ENCODE data around the gene BEND7. TPM values are rescaled to one million over a fixed set of nuclear protein-coding genes. Genes with fewer than 3 reads are reported as not detected.

BEND7 gene
- polyA plus RNA-seq, 1 donor from 2014 or later, result not detected

DNA sequence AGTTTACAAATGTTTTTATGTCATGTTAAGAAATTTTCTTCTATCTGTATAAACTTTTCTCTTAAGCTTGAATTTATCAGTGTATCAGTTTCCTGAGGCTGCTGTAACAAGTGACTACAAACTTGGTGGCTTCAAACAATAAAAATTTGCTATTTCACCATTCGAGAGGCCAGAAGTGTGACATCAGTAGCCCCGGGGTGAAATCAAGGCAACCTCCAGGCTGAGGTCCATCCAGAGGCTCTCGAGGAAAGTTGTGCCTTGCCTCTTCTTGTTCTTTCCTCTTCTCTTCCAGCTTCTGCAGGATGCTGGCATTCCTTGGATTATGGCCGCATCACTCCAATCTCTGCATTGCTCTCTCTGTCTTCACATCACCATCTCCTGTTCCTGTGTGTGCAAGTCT lies 6.5 kb upstream of the BEND7 start:
- Mint-ChIP-seq H3K4me1 (peaks cover 0 to 1% (median 0%) of the 10 kb centered on the region in 3 donors), H3K9me3 (peaks cover 0 to 1% (median 0%) of the 10 kb centered on the region in 3 donors), H3K36me3 (no peaks in the 10 kb centered on the region), H3K27ac (no peak overlapping the region), H3K27me3 (peaks cover 20% of the 10 kb centered on the region), H3K4me3 (no peak overlapping the region)

DNA sequence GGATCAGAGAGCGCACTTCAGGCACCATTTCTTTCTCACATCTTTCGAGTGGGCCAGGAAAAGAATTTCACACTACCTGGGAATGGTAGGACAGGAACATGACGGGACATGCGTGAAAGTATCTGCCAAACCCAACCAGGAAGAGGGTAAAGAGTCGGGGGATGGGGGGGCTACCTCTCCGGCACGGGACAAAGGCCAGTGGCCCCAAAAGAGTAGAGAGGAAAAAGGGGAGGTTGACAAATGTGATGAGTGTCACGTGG lies 830 bp upstream of the BEND7 start:
- Mint-ChIP-seq H3K27me3 (peaks cover 35% of the 10 kb centered on the region), H3K4me1 (peaks cover 0 to 7% (median 5%) of the 10 kb centered on the region in 3 donors), H3K27ac (peak overlapping the region in 2 of 3 donors; percentile 49 to 63), H3K4me3 (peak overlapping the region; percentile 41 to 87 (median 70)), H3K9me3 (no peaks in the 10 kb centered on the region), H3K36me3 (no peaks in the 10 kb centered on the region)

DNA sequence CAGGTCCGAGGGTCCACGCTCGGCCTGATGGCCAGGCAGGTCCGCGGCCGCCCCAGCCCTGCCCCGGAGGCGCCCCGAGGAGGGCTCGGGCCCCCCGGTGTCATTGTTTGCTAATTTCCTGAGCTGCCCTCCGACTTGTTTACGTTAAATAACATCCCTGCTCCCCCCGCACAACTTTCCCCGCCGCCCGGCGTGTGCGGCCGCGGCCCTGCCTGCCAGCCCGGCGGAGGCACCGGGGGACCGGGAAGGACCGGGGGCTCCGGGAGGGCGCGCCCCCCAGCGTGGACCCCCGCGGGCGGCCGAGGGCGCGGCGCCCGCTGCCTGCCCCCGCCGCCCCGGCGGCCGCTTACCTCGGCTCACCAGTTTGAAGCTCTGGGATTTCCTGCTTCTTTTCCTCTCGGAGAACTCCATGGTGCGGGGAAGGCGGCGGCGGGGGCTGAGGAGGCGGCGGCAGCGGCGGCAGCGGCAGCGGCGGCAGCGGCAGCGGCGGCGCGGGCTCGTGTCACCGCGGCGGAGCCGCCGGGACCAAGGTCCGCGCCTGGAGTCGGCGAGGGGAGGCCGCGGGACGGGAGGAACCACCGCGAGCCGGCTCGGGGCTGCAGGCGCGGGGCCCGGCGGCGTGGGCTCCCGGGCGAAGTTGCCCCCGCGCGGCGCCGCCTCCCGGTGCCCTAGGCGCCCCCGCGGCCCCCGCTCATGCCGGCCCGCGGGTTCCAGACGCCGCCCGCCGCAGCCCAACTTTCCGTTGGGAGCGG lies 515 bp downstream of the BEND7 start:
- Mint-ChIP-seq H3K4me1 (peaks cover 0 to 7% (median 5%) of the 10 kb centered on the region in 3 donors), H3K36me3 (no peaks in the 10 kb centered on the region), H3K27me3 (peaks cover 33% of the 10 kb centered on the region), H3K4me3 (peak overlapping the region; percentile 75 to 88 (median 80)), H3K9me3 (no peaks in the 10 kb centered on the region), H3K27ac (no peak overlapping the region)

DNA sequence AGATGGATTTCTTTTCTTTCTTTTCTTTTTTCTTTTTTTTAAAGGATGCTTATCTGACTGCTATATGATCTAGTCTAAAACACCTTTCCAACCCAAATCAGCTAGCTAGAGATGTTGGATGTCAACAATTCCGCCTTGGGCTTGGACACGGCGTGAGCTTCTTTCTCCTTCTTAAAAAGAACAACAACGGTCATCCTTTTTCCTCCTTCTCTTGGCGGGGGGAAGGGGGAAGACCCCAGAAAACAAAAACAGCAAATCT lies 1.0 kb downstream of the BEND7 start:
- Mint-ChIP-seq H3K9me3 (no peaks in the 10 kb centered on the region), H3K36me3 (no peaks in the 10 kb centered on the region), H3K4me1 (peaks cover 0 to 7% (median 5%) of the 10 kb centered on the region in 3 donors), H3K4me3 (peak overlapping the region; percentile 75 to 88 (median 80)), H3K27me3 (peaks cover 34% of the 10 kb centered on the region), H3K27ac (no peak overlapping the region)

DNA sequence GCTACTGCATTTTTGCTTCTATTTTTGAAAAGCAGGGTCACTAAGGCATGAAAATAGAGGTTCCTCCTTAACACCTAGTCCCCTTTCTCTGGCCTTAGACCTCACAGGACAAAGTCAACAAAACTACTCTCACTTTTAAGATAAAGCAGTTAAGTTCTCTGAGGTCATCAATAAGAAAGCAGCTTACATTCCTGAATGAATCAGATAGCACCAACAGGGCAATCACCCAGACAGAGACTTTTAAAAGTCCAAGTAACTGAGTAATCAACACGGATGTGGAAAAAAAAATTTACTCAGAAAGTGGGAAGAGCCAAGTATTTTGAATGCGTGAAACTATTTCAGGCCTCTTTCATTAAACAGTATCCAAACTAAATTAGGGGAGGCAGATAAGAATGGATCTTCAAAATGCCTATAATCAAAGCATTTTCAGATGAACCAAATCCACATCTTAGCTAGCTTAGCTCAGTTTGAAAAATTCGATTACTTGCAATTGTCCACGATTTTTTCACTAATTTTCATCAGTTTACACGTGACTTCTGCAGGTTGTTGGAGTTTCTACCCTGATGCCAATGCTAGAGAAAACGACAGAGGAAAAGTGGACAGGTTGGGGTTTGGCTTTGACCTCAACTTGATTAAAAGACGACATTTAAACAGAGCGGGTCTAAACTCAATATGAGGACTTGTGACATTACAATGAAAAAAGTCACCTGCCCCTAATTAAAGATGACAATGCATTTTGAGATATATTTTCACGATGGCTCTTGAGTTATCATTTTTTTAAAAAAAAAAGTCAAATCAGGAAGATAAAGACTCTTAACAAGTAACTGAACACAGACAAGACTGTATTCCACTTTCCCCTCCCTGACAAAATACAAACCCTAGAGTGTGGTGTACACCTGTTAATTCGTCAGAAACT lies 1.6 kb downstream of the BEND7 start:
- peaks cover 0 to 7% (median 5%) of the 10 kb centered on the region in 3 donors for H3K4me1 Mint-ChIP-seq
- H3K27ac Mint-ChIP-seq, result no peak overlapping the region

DNA sequence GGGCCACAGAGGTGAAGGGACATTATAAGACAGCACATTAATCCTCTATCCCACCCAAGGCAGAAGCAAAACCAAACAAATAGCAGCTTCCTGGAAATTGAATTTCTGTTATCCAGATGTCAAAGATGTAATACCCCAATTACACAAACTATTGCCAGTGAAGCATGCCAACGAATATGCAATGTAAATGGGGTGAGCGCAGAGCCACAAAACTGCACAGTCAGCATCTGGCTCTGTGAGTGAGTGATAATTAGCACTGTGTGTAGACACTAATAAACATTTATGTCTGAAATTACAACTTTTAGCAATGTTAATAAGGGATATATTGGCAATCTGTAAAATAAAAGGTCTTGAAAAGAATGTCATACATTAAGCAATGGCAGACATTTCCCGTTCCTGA lies 3.2 kb downstream of the BEND7 start:
- Mint-ChIP-seq H3K27me3 (peaks cover 38% of the 10 kb centered on the region), H3K36me3 (no peaks in the 10 kb centered on the region), H3K27ac (no peak overlapping the region), H3K4me1 (peaks cover 0 to 7% (median 5%) of the 10 kb centered on the region in 3 donors), H3K9me3 (no peaks in the 10 kb centered on the region), H3K4me3 (no peak overlapping the region)

More for the DNA sequence above, 1.6 kb downstream of the BEND7 start:
- H3K4me3 Mint-ChIP-seq, result peak overlapping the region; percentile 75 to 88 (median 80)
- no peaks in the 10 kb centered on the region for H3K9me3 Mint-ChIP-seq
- peaks cover 34% of the 10 kb centered on the region for H3K27me3 Mint-ChIP-seq
- no peaks in the 10 kb centered on the region for H3K36me3 Mint-ChIP-seq

DNA sequence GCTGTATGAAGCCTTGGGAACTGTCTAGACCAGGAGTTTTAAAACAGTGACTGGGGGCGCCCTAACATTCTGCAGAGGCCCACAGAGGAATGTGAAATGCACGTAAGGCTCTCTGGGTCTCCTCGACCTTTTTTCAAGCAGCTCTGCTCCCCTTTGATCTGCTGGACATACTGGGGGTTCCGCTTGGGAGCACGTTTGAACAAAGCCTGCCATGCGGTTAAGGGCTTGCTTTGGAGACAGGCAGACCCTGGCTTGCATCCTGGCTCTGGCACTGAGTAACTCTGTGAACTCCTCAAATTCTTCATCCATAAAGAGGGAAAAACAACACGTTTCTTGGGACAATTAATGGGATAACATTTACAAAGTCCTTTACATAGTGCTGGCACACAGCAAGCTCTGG lies 7.8 kb downstream of the BEND7 start:
- Mint-ChIP-seq H3K4me1 (no peaks in the 10 kb centered on the region), H3K27ac (no peak overlapping the region), H3K9me3 (peaks cover 0 to under 1% (median 0%) of the 10 kb centered on the region in 3 donors), H3K4me3 (no peak overlapping the region), H3K36me3 (no peaks in the 10 kb centered on the region), H3K27me3 (peaks cover 20% of the 10 kb centered on the region)

DNA sequence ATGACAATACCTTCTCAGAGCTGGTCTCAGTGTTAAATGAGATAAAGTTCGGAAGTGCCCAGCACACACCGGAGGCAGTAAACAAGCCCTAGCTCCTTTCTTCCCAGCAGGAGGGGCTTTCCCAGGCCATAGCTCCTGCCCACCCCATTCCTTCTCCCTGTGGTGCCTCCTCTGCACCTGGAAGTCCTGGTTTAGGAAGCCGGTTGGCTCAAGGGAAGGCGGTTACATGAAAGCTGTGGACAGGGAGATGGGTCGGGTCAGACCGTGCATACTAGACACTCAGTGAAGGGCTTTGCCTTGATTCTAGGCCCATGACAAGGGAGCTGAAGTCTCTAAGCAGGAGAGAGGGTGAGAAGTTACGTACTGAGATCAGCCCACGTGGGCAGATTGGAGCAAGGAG lies 8.6 kb downstream of the BEND7 start:
- H3K9me3 Mint-ChIP-seq, result peaks cover 0 to 1% (median 0%) of the 10 kb centered on the region in 3 donors
- H3K4me1 Mint-ChIP-seq, result no peaks in the 10 kb centered on the region
- no peaks in the 10 kb centered on the region for H3K36me3 Mint-ChIP-seq
- H3K27me3 Mint-ChIP-seq, result peaks cover 20% of the 10 kb centered on the region
- no peak overlapping the region for H3K4me3 Mint-ChIP-seq
- H3K27ac Mint-ChIP-seq, result no peak overlapping the region

DNA sequence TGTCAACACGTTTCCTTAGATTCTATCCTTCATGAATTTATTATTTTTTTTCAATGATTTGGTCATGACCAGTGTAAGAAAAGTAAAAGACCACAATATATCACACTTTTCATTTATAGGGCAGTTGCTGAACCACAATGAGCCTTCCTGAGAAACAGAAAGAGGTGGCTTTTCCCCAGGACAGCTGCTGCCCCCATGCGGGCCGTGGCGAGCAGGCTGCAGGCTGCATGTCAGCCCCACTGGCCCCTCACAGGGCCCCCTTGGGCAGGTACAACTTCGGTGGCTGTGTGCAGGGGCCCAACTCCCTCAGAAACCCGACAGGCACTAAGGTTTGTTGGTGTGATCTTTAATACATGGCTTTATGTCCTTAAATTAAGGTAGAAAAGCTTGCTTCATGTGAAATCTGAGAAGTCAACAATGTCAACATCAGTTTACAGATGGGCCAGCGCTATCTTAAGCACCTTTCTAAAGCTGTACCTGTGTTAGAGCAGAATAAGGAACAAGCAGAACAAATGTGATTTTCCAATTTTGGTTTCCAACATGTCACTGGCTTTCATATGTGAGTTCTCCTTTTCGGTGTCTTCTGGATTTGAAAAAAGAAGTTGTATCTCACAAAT lies 10.6 kb downstream of the BEND7 start:
- peaks cover 25% of the 10 kb centered on the region for H3K27me3 Mint-ChIP-seq
- H3K4me1 Mint-ChIP-seq, result no peaks in the 10 kb centered on the region
- peaks cover 0 to 1% (median 0%) of the 10 kb centered on the region in 3 donors for H3K9me3 Mint-ChIP-seq
- H3K27ac Mint-ChIP-seq, result no peak overlapping the region
- H3K36me3 Mint-ChIP-seq, result no peaks in the 10 kb centered on the region
- no peak overlapping the region for H3K4me3 Mint-ChIP-seq

DNA sequence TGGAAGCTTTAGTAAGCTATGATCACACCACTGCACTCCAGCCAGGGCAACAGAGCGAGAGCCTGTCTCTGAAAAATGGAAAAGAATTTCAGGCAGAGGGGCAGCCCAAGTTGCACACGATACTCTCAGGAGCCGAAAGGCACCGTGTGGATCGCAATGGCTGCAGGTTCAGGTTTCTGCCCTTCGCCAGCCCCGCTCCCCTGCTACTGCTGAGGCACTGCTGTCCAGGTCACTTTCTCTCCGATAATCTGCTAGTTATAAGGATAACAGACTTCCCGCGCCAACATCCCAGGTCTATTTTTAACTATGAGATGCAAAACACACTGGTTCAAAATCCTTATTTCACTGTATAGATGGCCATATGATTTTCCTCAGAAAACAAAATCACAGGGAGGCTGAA lies 11.1 kb downstream of the BEND7 start:
- H3K27me3 Mint-ChIP-seq, result peaks cover 23% of the 10 kb centered on the region

DNA sequence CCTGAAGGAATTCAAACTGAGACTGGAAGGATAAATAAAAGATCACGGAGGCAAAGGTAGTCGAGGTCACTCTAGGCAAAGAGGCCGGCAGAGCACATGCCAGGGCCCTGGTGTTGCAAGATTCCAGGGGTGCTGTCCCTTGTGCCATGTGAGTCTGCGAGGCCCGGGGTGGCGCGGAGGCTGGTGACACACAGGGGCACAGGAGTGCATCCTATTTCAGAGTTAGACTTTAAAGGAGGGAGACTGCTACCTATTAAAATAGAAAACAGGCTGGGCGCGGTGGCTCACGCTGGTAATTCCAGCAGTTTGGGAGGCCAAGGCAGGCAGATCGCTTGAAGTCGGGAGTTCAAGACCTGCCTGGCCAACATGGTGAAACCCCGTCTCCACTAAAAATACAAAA lies 12.6 kb downstream of the BEND7 start:
- Mint-ChIP-seq H3K4me3 (no peak overlapping the region), H3K36me3 (no peaks in the 10 kb centered on the region), H3K27me3 (peaks cover 22% of the 10 kb centered on the region), H3K27ac (no peak overlapping the region), H3K9me3 (peaks cover 0 to 1% (median 0%) of the 10 kb centered on the region in 3 donors), H3K4me1 (no peaks in the 10 kb centered on the region)

More for the DNA sequence above, 11.1 kb downstream of the BEND7 start:
- Mint-ChIP-seq H3K4me1 (no peaks in the 10 kb centered on the region), H3K4me3 (no peak overlapping the region), H3K36me3 (no peaks in the 10 kb centered on the region), H3K9me3 (peaks cover 0 to 1% (median 0%) of the 10 kb centered on the region in 3 donors), H3K27ac (no peak overlapping the region)

DNA sequence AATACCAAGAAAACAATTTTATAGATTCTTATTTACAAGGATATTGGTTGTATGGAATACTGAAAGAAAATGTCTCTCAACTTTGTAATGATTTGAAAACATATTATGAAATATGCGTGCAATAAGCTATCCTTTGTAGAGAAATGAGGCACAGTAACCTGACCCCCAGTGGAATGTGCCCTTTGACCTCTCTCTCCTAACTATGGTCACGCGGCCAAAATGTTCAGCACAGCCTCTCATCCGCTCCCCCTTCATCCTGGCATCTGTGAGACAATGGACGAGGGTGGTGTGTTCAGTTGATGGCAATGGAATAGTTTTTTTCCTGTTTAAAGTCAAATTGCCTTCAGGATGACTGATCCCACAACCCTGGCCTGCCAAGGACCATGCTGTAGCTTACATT lies 13.3 kb downstream of the BEND7 start:
- Mint-ChIP-seq H3K27ac (no peak overlapping the region), H3K36me3 (no peaks in the 10 kb centered on the region), H3K4me1 (no peaks in the 10 kb centered on the region), H3K4me3 (no peak overlapping the region), H3K9me3 (peaks cover 0 to 1% (median 0%) of the 10 kb centered on the region in 3 donors), H3K27me3 (peaks cover 22% of the 10 kb centered on the region)

DNA sequence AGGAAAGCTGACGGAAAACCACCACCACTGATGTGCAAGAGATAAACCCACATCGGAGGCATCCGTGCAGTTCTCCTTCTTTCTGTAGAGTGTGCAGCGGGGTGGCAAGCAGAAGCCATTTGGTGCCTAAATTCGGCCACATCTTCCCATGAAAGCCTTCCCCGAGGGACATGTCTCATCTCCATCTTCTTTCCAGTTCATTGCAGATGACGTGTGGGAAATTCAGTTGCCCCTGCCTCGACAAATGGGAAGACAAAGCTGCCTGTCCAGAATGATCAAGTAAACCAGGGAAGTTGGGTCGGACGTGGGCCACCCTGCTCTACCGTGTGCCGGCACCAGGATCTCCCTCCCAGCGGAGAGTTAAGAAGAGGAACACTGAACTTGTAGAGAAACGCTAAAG lies 14.5 kb downstream of the BEND7 start:
- Mint-ChIP-seq H3K27ac (no peak overlapping the region), H3K9me3 (peaks cover 0 to 1% (median 0%) of the 10 kb centered on the region in 3 donors), H3K4me1 (no peaks in the 10 kb centered on the region), H3K36me3 (no peaks in the 10 kb centered on the region), H3K27me3 (peaks cover 24% of the 10 kb centered on the region), H3K4me3 (no peak overlapping the region)

DNA sequence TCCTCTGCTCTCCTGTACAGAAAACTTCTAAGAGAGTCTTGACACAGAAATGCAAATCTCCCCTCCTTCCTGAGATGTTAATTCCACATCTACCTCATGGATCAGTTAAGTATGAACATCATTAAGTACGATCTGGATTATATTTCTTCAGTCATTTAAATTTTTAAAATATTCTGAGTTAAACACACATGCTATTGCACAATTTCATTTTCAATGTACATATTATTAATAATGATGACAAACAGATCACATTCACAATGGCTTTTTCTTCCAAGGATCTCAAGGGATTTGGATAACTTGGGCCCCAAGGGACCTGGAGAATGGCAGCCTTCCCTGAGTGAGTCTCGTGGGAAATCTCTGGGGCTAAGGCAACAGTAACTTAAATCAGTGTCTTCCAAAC lies 16.2 kb downstream of the BEND7 start:
- Mint-ChIP-seq H3K9me3 (peaks cover 0 to 1% (median 0%) of the 10 kb centered on the region in 3 donors), H3K36me3 (no peaks in the 10 kb centered on the region), H3K4me3 (no peak overlapping the region), H3K4me1 (no peaks in the 10 kb centered on the region), H3K27me3 (peaks cover 17% of the 10 kb centered on the region), H3K27ac (no peak overlapping the region)

DNA sequence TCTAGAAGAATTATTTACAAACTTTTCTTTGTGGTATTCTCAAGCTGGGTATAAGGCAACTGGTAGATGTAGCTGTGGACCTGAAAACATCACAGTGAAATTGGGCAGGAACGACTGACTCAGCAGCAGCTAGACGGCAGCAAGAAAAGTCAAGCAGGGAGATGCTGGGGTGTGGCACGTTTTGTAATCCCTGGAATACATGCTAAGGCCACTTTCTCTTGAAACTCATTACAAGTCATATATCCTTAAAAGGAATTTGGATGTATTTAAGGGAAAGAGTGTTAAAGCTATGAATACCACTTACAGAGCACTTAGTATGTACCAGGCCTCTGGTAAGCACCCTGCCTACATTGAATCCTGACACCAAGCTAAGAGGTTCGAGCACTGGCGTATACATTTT lies 17.4 kb downstream of the BEND7 start:
- H3K27ac Mint-ChIP-seq, result no peak overlapping the region
- H3K4me3 Mint-ChIP-seq, result no peak overlapping the region
- no peaks in the 10 kb centered on the region for H3K4me1 Mint-ChIP-seq
- H3K27me3 Mint-ChIP-seq, result peaks cover 22% of the 10 kb centered on the region
- peaks cover 0 to 1% (median 0%) of the 10 kb centered on the region in 3 donors for H3K9me3 Mint-ChIP-seq
- H3K36me3 Mint-ChIP-seq, result no peaks in the 10 kb centered on the region
